Natural killer cell (primary cell): Measurements from ENCODE around the gene GRM8. TPM values are rescaled to one million over a fixed set of nuclear protein-coding genes. Genes with fewer than 3 reads are reported as not detected.

ENCODE experiments used
- ATAC-seq, 3 donors: fragments of 150-1000 bp in 2 of 3; fragments of 200-7000 bp in 1 of 3; cut with Tn5 transposase; 1 replicate in 1 of 3; 2 replicates in 2 of 3; pipeline ENCODE4 v1.10.0; 2021; ENCODE audit warnings: mild to moderate bottlenecking in 2 of 3, moderate library complexity in 2 of 3
- DNase-seq, 2 donors: peaks; one replicate each; pipeline versions ENCODE4 v3.0.0 to v3.0.0-alpha.2; 2013 to 2021; ENCODE audit warnings: mixed read lengths in 1 of 2
- H3K27ac ChIP-seq: one replicate; pipeline ENCODE4 v1.5.1; 2013; ENCODE audit warnings: mild to moderate bottlenecking, low read length
- H3K27me3 ChIP-seq: one replicate; pipeline ENCODE4 v1.6.1; 2013; ENCODE audit warnings: low read length; ENCODE audit not compliant: control insufficient read depth, insufficient read depth
- H3K36me3 ChIP-seq: one replicate; pipeline ENCODE4 v1.6.1; 2013; ENCODE audit warnings: low read length; ENCODE audit not compliant: control insufficient read depth, insufficient read depth
- H3K4me1 ChIP-seq: one replicate; pipeline ENCODE4 v1.6.1; 2013; ENCODE audit warnings: low read length; ENCODE audit not compliant: control insufficient read depth, insufficient read depth
- H3K4me3 ChIP-seq: one replicate; pipeline ENCODE4 v1.5.1; 2013; ENCODE audit warnings: low read length
- H3K9me3 ChIP-seq: one replicate; pipeline ENCODE4 v1.6.1; 2013; ENCODE audit warnings: low read length; ENCODE audit not compliant: control insufficient read depth, insufficient read depth
- H3K27ac Mint-ChIP-seq, 2 donors: one replicate each; pipeline ENCODE4 v1.8.0; 2022; ENCODE audit warnings: mild to moderate bottlenecking in 2 of 2, mixed read lengths in 2 of 2, moderate library complexity in 1 of 2
- H3K27me3 Mint-ChIP-seq, 2 donors: one replicate each; pipeline ENCODE4 v1.8.0; 2022; ENCODE audit warnings: low read depth in 2 of 2, mixed read lengths in 2 of 2
- H3K36me3 Mint-ChIP-seq: one replicate; pipeline ENCODE4 v1.8.0; 2022; ENCODE audit warnings: mixed read lengths
- H3K4me1 Mint-ChIP-seq, 2 donors: one replicate each; pipeline ENCODE4 v1.8.0; 2022; ENCODE audit warnings: mixed read lengths in 2 of 2
- H3K4me3 Mint-ChIP-seq: one replicate; pipeline ENCODE4 v1.8.0; 2022; ENCODE audit warnings: mild to moderate bottlenecking, moderate library complexity, mixed read lengths
- H3K9me3 Mint-ChIP-seq, 2 donors: one replicate each; pipeline ENCODE4 v1.8.0; 2022; ENCODE audit warnings: mixed read lengths in 2 of 2
- CTCF ChIP-seq: fragments of 200-600 bp; IDR thresholded peaks from one replicate; pipeline ENCODE4 v1.8.0; 2022; ENCODE audit warnings: antibody characterized with exemption
- WGBS: methylation state at CpG from one replicate; pipeline ENCODE4 v1.1.7; 2013; ENCODE audit warnings: missing lambda C conversion rate; ENCODE audit not compliant: insufficient coverage; 5-methylcytosine and 5-hydroxymethylcytosine counted together
- intact Hi-C: fragments of 100-400 bp; cut with micrococcal nuclease; formaldehyde crosslinking; loops from one replicate; pipeline ENCODE4 v1.14.2; 2022
- total RNA-seq, 4 donors: library from RNA; stranded (reverse); fragments of 120-200 nt in 1 of 4; gene quantifications; one replicate each; pipeline versions ENCODE4 v1.2.3 to v1.2.4, GENCODE V29; 2013 to 2022

Gene GRM8
- total RNA-seq, 3 donors from 2014 or later (not counting 1 experiment from before 2014, with no cell fraction given) = not detected

- Mint-ChIP-seq H3K27me3 (no peaks in the 10 kb centered on the region), H3K27ac (no peak overlapping the region), H3K9me3 (peaks cover 0 to 4% of the 10 kb centered on the region in 2 donors), H3K36me3 (no peaks in the 10 kb centered on the region), H3K4me1 (no peaks in the 10 kb centered on the region), H3K4me3 (no peak overlapping the region)
- intact Hi-C loops = no loop called here
- Histone ChIP-seq H3K27ac (no peak overlapping the region), H3K27me3 (no peaks in the 10 kb centered on the region), H3K9me3 (no peaks in the 10 kb centered on the region), H3K36me3 (no peaks in the 10 kb centered on the region), H3K4me1 (no peaks in the 10 kb centered on the region), H3K4me3 (no peak overlapping the region)
- ATAC-seq (no peak), DNase-seq (no peak)
- no peak for TF ChIP-seq CTCF
- WGBS = no CpG with 5 or more reads among the region's 1 CpG
These were observed 474.6 kb downstream of the GRM8 start for GRCh38 chr7:126778101-126778500.

GRCh38 chr7:126776498-126776897, 476.2 kb downstream of the GRM8 start:
- WGBS = 81% methylated on average over 3 of the region's 3 CpGs
- H3K27me3 Mint-ChIP-seq = no peaks in the 10 kb centered on the region
- no peak overlapping the region for H3K4me3 Mint-ChIP-seq

GRCh38 chr7:126774077-126774476, 478.7 kb downstream of the GRM8 start:
- ATAC-seq (no peak), DNase-seq (no peak)
- TF ChIP-seq CTCF = no peak
- WGBS = 100% methylated on average over 2 of the region's 3 CpGs
- Histone ChIP-seq H3K27me3 (no peaks in the 10 kb centered on the region), H3K4me3 (no peak overlapping the region), H3K27ac (no peak overlapping the region), H3K9me3 (no peaks in the 10 kb centered on the region), H3K36me3 (no peaks in the 10 kb centered on the region), H3K4me1 (no peaks in the 10 kb centered on the region)
- Mint-ChIP-seq H3K27me3 (no peaks in the 10 kb centered on the region), H3K4me1 (no peaks in the 10 kb centered on the region), H3K9me3 (peaks cover 4 to 7% of the 10 kb centered on the region in 2 donors), H3K4me3 (no peak overlapping the region), H3K36me3 (no peaks in the 10 kb centered on the region), H3K27ac (no peak overlapping the region)
- intact Hi-C loops = no loop called here

More at GRCh38 chr7:126776498-126776897, 476.2 kb downstream of the GRM8 start:
- Mint-ChIP-seq H3K36me3 (no peaks in the 10 kb centered on the region), H3K4me1 (no peaks in the 10 kb centered on the region), H3K27ac (no peak overlapping the region), H3K9me3 (peaks cover 2 to 4% of the 10 kb centered on the region in 2 donors)
- no peak for TF ChIP-seq CTCF
- Histone ChIP-seq H3K36me3 (no peaks in the 10 kb centered on the region), H3K27ac (no peak overlapping the region), H3K27me3 (no peaks in the 10 kb centered on the region), H3K9me3 (no peaks in the 10 kb centered on the region), H3K4me3 (no peak overlapping the region), H3K4me1 (no peaks in the 10 kb centered on the region)
- intact Hi-C loops = no loop called here
- DNase-seq (no peak), ATAC-seq (no peak)

GRCh38 chr7:126768836-126769235, 483.9 kb downstream of the GRM8 start:
- DNase-seq (no peak), ATAC-seq (no peak)
- no peaks in the 10 kb centered on the region for H3K4me1 ChIP-seq
- H3K4me3 ChIP-seq = no peak overlapping the region
- no peak for TF ChIP-seq CTCF
- Mint-ChIP-seq H3K9me3 (peaks cover 4 to 7% of the 10 kb centered on the region in 2 donors), H3K27me3 (no peaks in the 10 kb centered on the region), H3K27ac (no peak overlapping the region), H3K4me1 (no peaks in the 10 kb centered on the region), H3K36me3 (no peaks in the 10 kb centered on the region), H3K4me3 (no peak overlapping the region)
- 79% methylated on average over 4 of the region's 5 CpGs for WGBS
- intact Hi-C loops = no loop called here
- H3K27me3 ChIP-seq = no peaks in the 10 kb centered on the region
- H3K9me3 ChIP-seq = no peaks in the 10 kb centered on the region
- no peak overlapping the region for H3K27ac ChIP-seq
- H3K36me3 ChIP-seq = no peaks in the 10 kb centered on the region
